ENCODE results near the gene FARP1.

DNA sequence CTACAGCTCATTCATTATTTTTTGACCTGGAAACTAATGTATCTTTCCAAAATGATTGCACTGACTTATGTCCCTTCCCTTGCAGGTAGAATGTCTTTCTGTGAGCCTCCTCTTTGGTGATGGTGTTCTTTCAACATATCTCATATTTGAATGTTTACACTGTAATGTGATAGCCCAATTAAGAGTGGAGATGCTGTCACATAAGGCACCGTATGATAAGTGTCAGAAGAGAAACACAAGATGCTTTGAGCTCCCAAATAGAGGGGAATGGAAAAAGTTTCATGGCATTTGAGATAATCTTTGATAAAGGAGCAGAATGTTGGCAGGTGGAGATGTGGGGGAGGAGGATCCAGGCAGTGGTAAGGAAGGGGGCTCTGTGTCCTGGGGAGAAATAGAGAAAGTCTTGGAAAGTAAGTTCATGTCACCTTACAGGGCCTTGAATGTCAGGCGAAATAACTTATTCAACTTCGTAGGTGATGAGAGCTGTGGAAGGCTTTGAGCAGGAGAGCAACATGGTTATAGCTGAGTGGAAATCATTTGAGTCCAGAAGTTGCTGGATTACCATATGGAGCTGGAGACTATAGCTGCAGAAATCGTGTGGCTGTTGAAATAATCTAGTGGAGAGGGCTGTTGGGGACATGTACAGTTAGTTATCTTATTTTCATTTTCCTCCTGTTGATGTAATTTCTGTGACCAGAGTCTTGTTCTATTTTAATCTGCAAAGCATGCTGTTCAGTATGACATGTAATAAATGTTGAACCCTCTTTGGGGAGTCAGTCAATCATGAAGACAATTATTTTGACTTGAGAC lies 44.5 kb downstream of the FARP1 start:
- TF ChIP-seq, protein P1, sequence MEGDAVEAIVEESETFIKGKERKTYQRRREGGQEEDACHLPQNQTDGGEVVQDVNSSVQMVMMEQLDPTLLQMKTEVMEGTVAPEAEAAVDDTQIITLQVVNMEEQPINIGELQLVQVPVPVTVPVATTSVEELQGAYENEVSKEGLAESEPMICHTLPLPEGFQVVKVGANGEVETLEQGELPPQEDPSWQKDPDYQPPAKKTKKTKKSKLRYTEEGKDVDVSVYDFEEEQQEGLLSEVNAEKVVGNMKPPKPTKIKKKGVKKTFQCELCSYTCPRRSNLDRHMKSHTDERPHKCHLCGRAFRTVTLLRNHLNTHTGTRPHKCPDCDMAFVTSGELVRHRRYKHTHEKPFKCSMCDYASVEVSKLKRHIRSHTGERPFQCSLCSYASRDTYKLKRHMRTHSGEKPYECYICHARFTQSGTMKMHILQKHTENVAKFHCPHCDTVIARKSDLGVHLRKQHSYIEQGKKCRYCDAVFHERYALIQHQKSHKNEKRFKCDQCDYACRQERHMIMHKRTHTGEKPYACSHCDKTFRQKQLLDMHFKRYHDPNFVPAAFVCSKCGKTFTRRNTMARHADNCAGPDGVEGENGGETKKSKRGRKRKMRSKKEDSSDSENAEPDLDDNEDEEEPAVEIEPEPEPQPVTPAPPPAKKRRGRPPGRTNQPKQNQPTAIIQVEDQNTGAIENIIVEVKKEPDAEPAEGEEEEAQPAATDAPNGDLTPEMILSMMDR (IDR thresholded peaks at IDR 0.05): no peak
- TF ChIP-seq POLR2A (IDR thresholded peaks at IDR 0.05; ENCODE audit: low read depth): no peak
- TF ChIP-seq POLR2AphosphoS5 (IDR thresholded peaks at IDR 0.05): no peak

Measured in esophagus muscularis mucosa (tissue), 3 donors.